AG10803 (cell line): ENCODE results near the gene KAT5.
"Not testable (repeated sequence)": the region's sequence is repeated elsewhere in the genome, so short reads cannot be mapped to it uniquely, and the experiment has no call there.

Source experiments
- DNase-seq: peaks from one replicate; pipeline ENCODE4 v3.0.0; 2010; ENCODE audit warnings: low read depth
- H3K4me3 ChIP-seq: 2 replicates; pipeline ENCODE4 v1.5.1; 2011; ENCODE audit warnings: mild to moderate bottlenecking, low read length, control low read depth
- TF ChIP-seq, protein P1 (sequence below): conservative IDR thresholded peaks from 2 replicates; pipeline ENCODE4 v1.5.1; 2011; ENCODE audit warnings: mild to moderate bottlenecking, low read length, control low read depth, inconsistent platforms

The KAT5 gene

GRCh38 chr11:65700399-65700798 lies 11.7 kb upstream of the KAT5 start:
- peak; percentile 17 for DNase-seq
- TF ChIP-seq, protein P1, sequence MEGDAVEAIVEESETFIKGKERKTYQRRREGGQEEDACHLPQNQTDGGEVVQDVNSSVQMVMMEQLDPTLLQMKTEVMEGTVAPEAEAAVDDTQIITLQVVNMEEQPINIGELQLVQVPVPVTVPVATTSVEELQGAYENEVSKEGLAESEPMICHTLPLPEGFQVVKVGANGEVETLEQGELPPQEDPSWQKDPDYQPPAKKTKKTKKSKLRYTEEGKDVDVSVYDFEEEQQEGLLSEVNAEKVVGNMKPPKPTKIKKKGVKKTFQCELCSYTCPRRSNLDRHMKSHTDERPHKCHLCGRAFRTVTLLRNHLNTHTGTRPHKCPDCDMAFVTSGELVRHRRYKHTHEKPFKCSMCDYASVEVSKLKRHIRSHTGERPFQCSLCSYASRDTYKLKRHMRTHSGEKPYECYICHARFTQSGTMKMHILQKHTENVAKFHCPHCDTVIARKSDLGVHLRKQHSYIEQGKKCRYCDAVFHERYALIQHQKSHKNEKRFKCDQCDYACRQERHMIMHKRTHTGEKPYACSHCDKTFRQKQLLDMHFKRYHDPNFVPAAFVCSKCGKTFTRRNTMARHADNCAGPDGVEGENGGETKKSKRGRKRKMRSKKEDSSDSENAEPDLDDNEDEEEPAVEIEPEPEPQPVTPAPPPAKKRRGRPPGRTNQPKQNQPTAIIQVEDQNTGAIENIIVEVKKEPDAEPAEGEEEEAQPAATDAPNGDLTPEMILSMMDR = no peak
- H3K4me3 ChIP-seq = no peak overlapping the region

GRCh38 chr11:65701686-65702085 lies 10.4 kb upstream of the KAT5 start:
- TF ChIP-seq, protein P1 = no peak
- no peak overlapping the region for H3K4me3 ChIP-seq
- no peak for DNase-seq

- no peak overlapping the region for H3K4me3 ChIP-seq
- no peak for DNase-seq
- TF ChIP-seq, protein P1 = no peak
Measured at GRCh38 chr11:65703846-65704245, 8.2 kb upstream of the KAT5 start.

- not testable (repeated sequence) for H3K4me3 ChIP-seq
- peak; percentile 38 for DNase-seq
- TF ChIP-seq, protein P1 = peak; percentile 43
Measured at GRCh38 chr11:65706303-65706763, 5.7 kb upstream of the KAT5 start.

- not testable (repeated sequence) for DNase-seq, H3K4me3 ChIP-seq
Measured at GRCh38 chr11:65707002-65707401, 5.0 kb upstream of the KAT5 start.

DNA sequence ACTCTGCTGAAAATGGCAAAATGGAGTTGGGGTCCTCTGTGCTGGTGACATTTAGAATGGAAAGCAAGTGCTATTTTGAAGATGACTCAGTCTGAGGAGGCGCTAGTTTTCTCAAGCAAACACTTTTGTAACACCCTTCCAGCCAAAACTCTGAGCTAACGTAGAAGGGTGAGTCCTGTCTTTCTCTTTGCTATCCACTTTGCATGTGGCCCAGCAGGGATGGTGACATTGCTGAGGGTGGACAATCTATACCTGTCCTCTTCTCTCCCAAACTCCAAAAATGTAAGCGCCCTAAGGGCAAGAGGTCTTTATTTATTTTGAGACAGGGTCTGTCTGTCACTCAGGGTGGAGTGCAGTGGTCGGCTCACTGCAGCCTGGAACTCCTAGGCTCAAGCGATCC lies 3.6 kb upstream of the KAT5 start:
- TF ChIP-seq, protein P1 = no peak
- DNase-seq = no peak
- H3K4me3 ChIP-seq = no peak overlapping the region

GRCh38 chr11:65709661-65710060 lies 2.4 kb upstream of the KAT5 start:
- H3K4me3 ChIP-seq = no peak overlapping the region
- no peak for DNase-seq
- TF ChIP-seq, protein P1 = no peak

GRCh38 chr11:65710421-65710820 lies 1.6 kb upstream of the KAT5 start:
- no peak overlapping the region for H3K4me3 ChIP-seq
- TF ChIP-seq, protein P1 = no peak
- no peak for DNase-seq
